ENCODE measurements around the gene ATP9B. TPM values are rescaled to one million over a fixed set of nuclear protein-coding genes. Genes with fewer than 3 reads are reported as not detected.

Gene ATP9B
- polyA plus RNA-seq, 3 donors = 7.2 to 20.3 (median 14.0) TPM

DNA sequence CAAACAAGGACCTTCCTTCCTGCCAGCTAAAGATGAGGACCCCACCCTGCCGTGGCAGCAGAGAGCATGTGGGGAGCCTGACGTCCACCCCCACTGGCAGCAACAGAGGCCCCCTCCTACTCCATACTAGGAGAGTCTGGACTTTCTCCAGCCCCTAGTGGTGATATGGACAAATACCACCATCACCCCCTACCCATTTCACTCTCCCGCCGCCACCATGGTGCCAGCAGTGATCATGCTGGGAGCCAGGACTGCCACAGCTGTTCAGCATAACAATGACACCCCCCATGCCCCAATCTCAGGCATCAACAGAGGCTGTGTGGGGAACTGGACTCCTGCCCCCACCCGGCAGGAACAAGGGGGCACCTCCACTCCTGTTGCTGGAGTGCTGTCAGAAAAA, 42.7 kb upstream of the ATP9B start:
- Histone ChIP-seq H3K4me3 (replicated peaks in 1 of 3; ENCODE audit: low read depth in 2 of 3, low read length in 3 of 3) (no peak overlapping the region), H3K27me3 (ENCODE audit: control insufficient read depth in 2 of 2, insufficient read depth in 2 of 2, low read length in 2 of 2) (no peaks in the 10 kb centered on the region), H2AFZ (ENCODE audit: insufficient read depth, low read depth, low read length, poor library complexity, severe bottlenecking) (no peak overlapping the region), H4K20me1 (ENCODE audit: insufficient read depth, low read length) (no peaks in the 10 kb centered on the region), H3K27ac (ENCODE audit: low read depth in 1 of 2, low read length in 2 of 2) (no peak overlapping the region), H3K79me2 (ENCODE audit: insufficient read depth, low read length) (no peaks in the 10 kb centered on the region), H3K9me3 (replicated peaks in 1 of 2; ENCODE audit: control insufficient read depth in 1 of 2, insufficient read depth in 1 of 2, low read length in 2 of 2) (peaks cover 0 to 28% of the 10 kb centered on the region in 2 donors), H3K4me1 (ENCODE audit: control insufficient read depth in 1 of 2, insufficient read depth in 2 of 2, low read length in 2 of 2) (no peaks in the 10 kb centered on the region), H3K36me3 (replicated peaks in 1 of 2; ENCODE audit: control insufficient read depth in 1 of 2, insufficient read depth in 2 of 2, low read length in 2 of 2) (no peaks in the 10 kb centered on the region), H3K9ac (ENCODE audit: insufficient read depth, low read length, poor library complexity, severe bottlenecking) (no peak overlapping the region), H3K4me2 (replicated peaks; ENCODE audit: extremely low read depth, low read length, poor library complexity, severe bottlenecking) (no peak overlapping the region)
- no peak overlapping the region for H3K27ac Mint-ChIP-seq
- no peaks in the 10 kb centered on the region for H3K36me3 Mint-ChIP-seq
- intact Hi-C loops (cut with micrococcal nuclease) = no loop called here
- WGBS (ENCODE audit: insufficient coverage) = 60% methylated on average over 1 of the region's 5 CpGs
- peaks cover 15 to 43% (median 24%) of the 10 kb centered on the region in 7 donors for H3K9me3 Mint-ChIP-seq
- H3K4me1 Mint-ChIP-seq = no peaks in the 10 kb centered on the region
- TF ChIP-seq, protein P1, sequence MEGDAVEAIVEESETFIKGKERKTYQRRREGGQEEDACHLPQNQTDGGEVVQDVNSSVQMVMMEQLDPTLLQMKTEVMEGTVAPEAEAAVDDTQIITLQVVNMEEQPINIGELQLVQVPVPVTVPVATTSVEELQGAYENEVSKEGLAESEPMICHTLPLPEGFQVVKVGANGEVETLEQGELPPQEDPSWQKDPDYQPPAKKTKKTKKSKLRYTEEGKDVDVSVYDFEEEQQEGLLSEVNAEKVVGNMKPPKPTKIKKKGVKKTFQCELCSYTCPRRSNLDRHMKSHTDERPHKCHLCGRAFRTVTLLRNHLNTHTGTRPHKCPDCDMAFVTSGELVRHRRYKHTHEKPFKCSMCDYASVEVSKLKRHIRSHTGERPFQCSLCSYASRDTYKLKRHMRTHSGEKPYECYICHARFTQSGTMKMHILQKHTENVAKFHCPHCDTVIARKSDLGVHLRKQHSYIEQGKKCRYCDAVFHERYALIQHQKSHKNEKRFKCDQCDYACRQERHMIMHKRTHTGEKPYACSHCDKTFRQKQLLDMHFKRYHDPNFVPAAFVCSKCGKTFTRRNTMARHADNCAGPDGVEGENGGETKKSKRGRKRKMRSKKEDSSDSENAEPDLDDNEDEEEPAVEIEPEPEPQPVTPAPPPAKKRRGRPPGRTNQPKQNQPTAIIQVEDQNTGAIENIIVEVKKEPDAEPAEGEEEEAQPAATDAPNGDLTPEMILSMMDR (IDR thresholded peaks at IDR 0.05) = no peak
- no peak for DNase-seq
- H3K4me3 Mint-ChIP-seq = no peak overlapping the region
- H3K27me3 Mint-ChIP-seq (ENCODE audit: low read depth in 3 of 3) = peaks cover 0 to 4% (median 2%) of the 10 kb centered on the region in 3 donors

DNA sequence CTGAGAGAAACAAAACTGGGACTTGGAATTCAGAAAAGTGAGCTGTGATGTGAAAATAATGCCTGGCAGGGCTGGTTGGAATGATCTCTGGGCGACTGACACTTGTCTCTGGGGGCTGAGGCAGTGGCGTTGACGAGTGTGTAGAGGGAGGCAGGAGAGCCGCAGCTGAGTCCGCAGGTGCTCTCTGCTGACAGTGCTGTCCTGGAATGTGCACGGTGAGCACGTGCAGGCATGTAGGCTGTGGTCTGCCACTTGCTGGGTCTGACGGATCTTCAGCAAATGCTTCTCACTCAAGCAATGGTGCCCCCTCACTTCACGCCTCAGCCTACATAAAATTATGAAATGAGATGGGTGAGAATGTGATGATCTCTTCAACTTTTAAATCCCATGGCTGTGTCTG, 38.5 kb upstream of the ATP9B start:
- Histone ChIP-seq H3K79me2 (ENCODE audit: insufficient read depth, low read length) (no peaks in the 10 kb centered on the region), H4K20me1 (ENCODE audit: insufficient read depth, low read length) (no peaks in the 10 kb centered on the region), H2AFZ (ENCODE audit: insufficient read depth, low read depth, low read length, poor library complexity, severe bottlenecking) (no peak overlapping the region), H3K4me2 (replicated peaks; ENCODE audit: extremely low read depth, low read length, poor library complexity, severe bottlenecking) (no peak overlapping the region), H3K9ac (ENCODE audit: insufficient read depth, low read length, poor library complexity, severe bottlenecking) (no peak overlapping the region), H3K4me3 (replicated peaks in 1 of 3; ENCODE audit: low read depth in 2 of 3, low read length in 3 of 3) (no peak overlapping the region), H3K36me3 (replicated peaks in 1 of 2; ENCODE audit: control insufficient read depth in 1 of 2, insufficient read depth in 2 of 2, low read length in 2 of 2) (no peaks in the 10 kb centered on the region), H3K4me1 (ENCODE audit: control insufficient read depth in 1 of 2, insufficient read depth in 2 of 2, low read length in 2 of 2) (no peaks in the 10 kb centered on the region), H3K27me3 (ENCODE audit: control insufficient read depth in 2 of 2, insufficient read depth in 2 of 2, low read length in 2 of 2) (no peaks in the 10 kb centered on the region), H3K9me3 (replicated peaks in 1 of 2; ENCODE audit: control insufficient read depth in 1 of 2, insufficient read depth in 1 of 2, low read length in 2 of 2) (peaks cover 0 to 21% of the 10 kb centered on the region in 2 donors), H3K27ac (ENCODE audit: low read depth in 1 of 2, low read length in 2 of 2) (no peak overlapping the region)
- Mint-ChIP-seq H3K4me1 (no peaks in the 10 kb centered on the region), H3K36me3 (no peaks in the 10 kb centered on the region), H3K27me3 (ENCODE audit: low read depth in 3 of 3) (peaks cover 0 to 4% (median 2%) of the 10 kb centered on the region in 3 donors), H3K27ac (no peak overlapping the region), H3K9me3 (peaks cover 9 to 33% (median 21%) of the 10 kb centered on the region in 7 donors), H3K4me3 (no peak overlapping the region)
- WGBS (ENCODE audit: insufficient coverage) = 92% methylated on average over 5 of the region's 9 CpGs
- no peak for DNase-seq
- TF ChIP-seq, protein P1 (IDR thresholded peaks at IDR 0.05) = no peak
- intact Hi-C loops (cut with micrococcal nuclease) = no loop called here

Data from CD14-positive monocyte (primary cell).